ENCODE data around the gene STX19.
"Not testable (repeated sequence)": the region's sequence is repeated elsewhere in the genome, so short reads cannot be mapped to it uniquely, and the experiment has no call there.

STX19 gene, protein sequence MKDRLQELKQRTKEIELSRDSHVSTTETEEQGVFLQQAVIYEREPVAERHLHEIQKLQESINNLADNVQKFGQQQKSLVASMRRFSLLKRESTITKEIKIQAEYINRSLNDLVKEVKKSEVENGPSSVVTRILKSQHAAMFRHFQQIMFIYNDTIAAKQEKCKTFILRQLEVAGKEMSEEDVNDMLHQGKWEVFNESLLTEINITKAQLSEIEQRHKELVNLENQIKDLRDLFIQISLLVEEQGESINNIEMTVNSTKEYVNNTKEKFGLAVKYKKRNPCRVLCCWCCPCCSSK

DNA sequence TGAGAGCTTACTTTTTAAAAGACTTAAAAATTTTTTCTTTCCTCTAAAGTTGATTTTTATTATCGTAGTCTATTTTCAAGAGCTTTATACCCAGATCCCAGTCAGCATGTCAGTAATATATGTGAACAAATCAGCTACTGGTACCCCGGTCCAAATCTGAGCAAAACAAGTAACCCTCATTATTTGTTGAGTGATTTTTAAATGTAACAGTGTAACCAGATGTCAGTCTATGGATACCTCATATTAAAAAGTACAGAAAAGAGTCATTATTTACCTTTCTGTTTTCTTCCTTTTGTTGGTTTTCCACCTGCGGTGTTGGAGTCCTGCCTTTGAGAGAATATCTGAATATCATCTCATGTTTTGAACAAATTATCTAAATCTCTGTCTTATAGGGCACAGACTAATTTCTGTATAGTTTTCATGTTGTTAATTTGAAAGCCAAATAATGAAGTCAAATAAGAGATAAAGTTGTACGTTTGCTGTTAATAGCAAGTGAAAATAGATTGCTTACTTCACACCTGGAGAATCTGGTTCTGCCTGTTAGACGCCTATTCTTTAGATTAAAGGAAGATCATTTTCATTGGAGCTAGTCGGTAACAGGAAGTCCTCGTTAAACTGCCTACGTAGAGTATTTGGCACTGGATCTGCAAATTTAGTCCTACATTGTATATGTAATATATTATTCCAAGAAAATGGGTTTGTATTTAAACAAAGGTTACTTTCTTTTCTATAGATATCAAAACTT lies at the start of gene STX19:
Gene STX19, minus strand, starts transcription at position 505 of the 745 bp plus-strand sequence. CDS start 13,328 bp downstream, outside the sequence.
- DNase-seq (ENCODE audit: low spot score): no peak

DNA sequence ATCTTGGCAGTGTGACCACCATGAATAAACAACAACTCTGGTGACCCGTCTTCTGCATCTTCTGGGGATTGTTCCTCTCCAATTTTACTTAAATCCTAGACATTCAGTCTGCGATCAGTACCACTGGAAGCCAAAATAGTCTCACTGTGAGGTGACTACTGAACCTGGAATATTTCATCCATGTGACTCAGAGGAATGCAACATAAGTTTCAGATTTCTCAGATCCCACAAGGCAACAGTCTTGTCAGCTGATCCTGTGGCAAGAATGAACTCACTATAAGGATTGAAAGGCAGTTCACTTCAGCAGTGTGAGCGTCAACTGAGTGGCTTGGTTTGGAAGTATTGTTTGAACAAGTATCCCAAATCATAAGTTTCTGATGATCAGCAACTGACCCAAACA lies 47.7 kb upstream of the STX19 start:
- DNase-seq (ENCODE audit: low spot score): no peak

DNA sequence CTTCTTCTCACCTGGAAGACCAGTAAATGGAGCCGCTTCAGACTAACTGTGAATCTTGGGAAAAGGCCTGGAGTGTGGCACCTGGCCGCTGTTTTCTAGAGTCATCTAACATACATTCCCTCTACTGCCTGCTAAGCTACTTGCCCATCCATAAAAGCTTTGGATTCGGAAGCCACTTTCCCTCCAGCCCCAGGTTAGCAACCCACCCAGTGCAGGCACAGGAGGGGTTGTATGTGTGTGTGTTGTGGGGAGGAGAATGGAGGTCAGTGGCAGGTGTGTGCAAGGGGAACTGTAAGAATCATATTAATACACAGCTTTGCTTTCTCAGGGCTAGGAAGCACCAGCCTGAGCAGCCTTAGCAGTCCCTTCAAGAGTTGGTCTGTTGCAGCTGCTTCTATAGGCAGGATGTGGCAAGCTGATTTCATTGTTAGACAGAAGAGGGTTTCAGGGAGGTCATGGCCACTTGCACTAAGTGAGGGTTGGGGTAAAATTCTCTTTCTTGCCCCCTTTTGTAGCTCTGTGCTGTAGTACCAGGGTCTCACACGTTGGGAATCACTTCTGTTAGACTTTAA lies 43.4 kb upstream of the STX19 start:
- no peak for DNase-seq (ENCODE audit: low spot score)

DNA sequence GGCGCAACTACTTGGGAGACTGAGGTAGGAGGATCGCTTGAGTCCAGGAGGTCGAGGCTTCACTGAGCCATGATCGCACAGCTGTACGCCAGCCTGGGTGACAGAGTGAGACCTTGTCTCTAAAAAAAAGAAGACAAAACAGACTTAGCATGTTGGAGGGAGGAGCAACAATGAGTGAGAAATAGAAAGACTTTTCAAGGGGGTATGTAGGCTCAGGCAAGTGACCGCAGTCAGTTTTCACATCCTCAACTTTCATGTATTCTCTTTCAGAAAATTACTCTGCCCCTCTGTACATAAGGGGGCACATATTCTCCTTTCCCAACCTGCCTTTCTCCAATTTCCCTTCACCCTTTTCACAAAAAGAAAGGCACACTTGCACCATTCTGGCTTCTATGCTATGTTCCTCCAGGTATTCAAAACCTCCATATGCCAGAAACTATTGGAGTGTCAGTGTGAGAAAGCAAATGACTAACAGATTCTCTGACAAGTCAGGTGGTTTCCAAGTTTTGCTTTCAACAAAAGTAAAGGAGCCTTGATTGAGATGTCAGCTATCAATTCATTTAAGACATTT lies 42.0 kb upstream of the STX19 start:
- no peak for DNase-seq (ENCODE audit: low spot score)

DNA sequence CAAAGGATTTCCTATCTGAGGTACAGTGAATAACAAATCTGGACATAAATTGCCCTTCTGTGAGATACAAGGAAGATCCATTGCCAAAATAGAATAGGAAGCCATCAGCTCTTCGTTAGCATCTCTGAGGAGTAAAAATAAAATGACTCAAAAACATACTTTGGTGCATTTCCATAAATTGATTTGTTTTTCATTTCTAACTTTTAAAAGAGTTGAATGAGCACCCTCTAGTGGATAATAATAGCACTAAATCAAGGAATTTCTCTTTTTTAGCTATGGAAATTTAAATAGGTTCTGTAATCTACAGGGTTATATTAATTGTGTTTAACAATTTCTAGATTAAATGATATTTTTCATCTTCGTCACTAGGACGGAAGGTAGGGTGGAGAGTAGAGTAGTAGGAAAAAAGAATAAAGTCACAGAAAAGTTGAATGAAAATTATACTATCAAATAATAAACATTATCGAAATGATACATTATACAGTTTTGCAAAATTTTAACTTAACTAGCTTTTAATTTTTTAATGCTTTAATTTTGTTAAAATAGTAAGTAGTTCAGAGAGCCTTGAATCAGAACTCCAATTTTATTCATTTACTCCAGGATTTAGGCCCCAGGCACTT lies 40.9 kb upstream of the STX19 start:
- peak; percentile 41 for DNase-seq (ENCODE audit: low spot score)

DNA sequence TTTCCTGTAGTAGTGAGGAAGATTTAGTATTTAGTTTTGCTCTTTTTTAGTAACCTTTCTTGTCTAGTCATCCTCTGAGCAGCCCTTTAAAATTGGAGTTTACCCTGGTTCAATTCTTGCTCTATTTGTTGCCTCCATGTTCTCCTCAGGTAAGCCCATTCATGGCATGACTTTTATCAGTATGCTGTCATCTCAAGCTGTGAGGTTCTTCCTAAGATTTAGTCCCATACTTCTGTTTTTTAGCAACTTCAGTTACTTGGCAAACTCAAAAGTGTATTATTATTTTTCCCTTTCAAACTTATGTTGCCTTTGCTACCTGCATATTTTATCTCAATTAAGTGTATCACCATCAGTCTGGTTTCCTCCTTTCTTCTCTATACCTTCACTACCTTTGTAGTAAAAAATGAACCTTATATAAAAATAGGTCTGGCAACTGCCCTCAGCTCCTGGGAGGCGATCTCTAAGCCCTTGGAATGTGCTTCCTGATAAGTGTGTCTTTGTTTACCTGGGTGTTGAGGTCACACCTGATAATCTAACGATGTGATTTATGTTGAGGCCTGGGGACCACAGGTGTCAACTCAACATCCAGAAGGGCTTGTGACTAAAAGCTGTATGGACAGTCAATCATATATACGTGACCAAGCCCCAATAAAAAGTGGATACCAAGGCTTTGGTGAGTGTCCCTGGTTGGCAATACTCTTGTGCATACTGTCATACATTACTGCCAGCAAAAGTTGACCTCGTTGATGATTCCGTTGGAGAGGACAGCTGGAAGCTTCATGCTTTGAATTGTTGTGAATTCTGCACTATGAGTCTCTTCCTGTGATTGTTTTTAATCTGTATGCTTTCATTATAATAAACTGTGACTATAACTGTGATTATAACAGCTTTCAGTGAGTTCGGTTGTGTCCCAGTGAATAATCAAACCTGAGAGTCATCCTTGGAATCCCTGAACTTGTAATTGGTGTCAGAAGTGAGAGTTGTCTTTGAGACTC lies 38.4 kb upstream of the STX19 start:
- no peak for DNase-seq (ENCODE audit: low spot score)

DNA sequence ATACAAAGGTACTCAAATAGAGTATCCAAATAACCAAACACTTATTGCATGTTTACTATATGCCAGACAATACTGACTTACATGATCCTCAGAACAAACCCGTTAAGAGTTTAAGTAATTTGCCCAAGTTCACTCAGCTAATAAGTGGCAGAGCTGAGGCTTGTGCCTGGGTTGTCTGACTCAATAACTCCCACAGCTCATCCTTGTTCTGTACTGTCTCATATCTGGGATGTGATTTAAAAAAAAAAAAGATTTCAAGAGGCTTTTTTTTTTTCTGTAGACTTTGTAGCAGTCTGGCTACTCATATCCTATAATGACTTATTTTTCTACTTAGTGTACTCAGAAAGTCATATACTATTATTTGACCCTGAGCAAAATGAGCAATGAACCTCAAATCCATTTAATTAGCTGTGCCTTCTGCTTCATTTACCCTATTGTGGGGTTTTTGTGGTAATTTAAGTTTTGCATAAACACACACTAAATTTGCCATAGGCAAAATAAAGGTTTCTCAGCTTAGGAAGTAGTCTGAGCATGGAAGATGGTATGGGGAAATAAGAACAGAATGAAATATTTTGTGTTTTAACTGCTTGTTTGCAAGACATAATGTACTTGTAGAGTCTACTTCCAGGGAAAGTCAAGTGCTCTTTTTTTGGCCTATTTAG lies 37.6 kb upstream of the STX19 start:
- DNase-seq (ENCODE audit: low spot score): no peak

DNA sequence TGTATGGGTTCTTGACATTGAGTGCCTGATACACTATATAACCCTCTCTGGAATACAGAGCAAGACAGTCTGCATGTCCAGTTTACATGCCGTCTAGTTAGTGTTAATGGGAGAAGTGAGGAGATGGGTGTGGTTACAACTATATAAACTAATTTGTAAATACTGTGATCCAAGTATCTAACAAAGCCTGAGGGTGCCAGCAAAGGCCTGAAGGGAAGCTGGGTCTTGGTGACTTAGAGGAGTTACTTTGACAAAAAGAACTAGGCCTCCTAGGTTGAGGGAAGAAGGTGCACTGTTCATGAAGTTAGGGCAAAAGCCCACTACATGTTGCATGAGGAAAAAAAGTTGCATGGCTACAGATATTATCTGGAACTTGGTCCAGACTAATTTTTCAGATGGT lies 36.7 kb upstream of the STX19 start:
- DNase-seq (ENCODE audit: low spot score): no peak

DNA sequence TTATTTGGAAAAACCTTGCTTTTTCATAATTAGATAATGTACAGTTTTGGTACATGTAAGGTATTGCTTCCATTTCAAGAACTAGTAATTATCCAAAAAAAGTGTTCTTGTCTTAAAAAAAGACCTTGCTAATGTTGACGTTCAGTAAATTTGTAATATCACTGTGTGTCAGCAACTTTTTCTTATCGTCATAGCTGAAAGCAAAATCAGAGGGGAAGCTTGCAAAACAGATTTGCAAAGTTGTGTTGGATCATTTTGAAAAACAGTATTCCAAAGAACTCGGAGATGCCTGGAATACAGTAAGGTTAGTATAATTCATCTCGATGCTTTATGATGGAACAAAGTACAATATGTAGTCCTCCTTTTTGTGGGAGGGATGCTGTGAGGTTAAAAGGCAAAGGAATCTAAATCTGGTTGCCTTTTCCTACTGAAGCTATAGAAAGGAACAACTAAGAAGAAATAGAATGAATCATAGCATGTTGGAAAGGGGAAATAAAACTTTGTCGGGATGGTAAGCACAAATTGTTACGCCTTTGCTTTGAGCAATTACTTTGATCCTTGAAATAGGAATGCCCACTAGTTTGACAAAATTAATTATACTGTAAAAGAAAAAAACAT lies 36.0 kb upstream of the STX19 start:
- no peak for DNase-seq (ENCODE audit: low spot score)

DNA sequence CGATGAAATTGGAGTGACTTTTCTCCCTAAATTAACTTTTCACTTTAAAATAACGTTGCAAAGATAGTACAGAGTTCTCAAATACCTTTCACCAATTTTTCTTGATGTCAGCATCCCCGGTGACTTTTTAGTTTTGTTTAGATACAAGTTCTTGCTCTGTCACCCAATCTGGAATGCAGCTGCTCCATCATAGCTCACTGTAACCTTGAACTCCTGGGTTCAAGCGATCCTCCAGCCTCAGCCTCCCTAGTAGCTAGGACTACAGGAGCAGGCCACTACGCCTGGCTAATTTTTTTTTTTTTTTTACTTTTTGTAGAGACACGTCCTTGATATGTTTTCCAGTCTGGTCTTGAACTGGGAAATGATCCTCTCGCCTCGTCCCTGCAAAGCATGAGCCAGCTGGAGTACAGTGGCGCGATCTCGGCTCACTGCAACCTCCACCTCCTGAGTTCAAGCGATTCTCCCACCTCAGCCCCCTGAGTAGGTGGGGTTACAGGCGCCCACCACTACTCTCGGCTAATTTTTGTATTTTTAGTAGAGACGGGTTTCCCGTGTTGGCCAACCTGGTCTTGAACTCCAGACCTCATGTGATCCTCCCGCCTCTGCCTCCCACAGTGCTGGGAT lies 35.2 kb upstream of the STX19 start:
- DNase-seq (ENCODE audit: low spot score): no peak

DNA sequence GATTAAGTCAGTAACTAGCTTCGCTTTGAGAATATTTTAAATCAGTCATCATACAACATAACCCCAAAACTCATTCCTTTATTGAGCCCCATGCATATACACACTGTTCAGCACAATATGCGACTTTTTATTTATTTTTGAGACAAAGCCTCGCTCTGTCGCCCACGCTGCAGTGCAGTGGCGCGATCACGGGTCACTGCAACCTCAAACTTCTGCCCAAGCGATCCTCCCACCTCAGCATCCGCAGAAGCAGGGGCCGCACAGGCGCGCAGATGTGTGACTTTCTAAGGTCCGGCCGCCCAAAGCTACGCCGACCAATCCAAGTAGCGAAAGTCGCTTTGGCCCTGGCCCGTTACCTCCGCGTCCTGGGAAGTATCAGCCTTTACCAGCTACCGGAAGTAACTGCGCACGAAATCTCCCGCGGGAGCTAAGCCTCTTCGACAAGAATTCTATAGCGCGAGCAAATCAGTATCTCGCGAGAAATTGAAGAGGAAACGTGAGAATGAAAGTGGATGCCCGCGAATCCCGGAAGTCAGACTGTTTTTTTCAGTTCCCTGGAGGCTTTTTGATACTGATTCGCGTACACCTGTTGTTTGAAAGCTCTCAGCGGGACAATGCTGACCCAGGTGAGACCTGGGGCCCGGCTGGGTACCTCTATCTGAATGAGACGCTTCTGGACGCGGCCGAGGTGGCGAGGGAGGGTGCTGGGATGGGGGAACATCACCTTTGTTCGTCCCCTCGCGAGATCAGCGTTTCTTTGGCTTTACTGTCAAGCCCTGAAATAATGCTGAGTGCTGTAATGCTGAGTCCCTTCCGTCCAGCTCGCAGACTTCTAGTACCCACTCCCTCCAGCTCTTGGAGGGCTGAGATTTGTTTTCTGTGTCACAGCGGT lies 34.4 kb upstream of the STX19 start, which contains the start of the genes DHFR2 and NSUN3:
Gene DHFR2, minus strand, starts transcription at position 404 of the 892 bp plus-strand sequence. CDS start 1,405 bp downstream, outside the sequence.
Gene NSUN3, plus strand, starts transcription at position 549 of the 892 bp plus-strand sequence. Its CDS starts 66 bp downstream, at position 615.
- DNase-seq (ENCODE audit: low spot score): peak; percentile 96

DNA sequence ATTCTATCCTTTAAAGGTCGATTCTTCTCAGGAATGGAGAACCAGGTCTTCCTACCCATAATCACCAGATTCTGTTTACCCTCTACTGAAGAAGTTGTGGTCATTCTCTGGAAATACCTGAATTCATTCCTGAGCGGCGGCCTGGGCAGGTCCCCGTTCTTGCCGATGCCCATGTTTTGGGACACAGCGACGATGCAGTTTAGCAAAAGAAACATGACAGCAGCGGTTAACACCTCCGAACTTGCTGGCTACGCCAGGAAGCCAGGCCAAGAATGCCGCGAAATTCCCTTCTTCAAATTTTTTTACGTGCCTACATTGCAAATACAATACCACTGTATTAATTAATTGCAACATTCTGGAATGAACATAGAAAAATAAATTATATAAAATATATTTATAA lies 32.9 kb upstream of the STX19 start:
- DNase-seq (ENCODE audit: low spot score): no peak

DNA sequence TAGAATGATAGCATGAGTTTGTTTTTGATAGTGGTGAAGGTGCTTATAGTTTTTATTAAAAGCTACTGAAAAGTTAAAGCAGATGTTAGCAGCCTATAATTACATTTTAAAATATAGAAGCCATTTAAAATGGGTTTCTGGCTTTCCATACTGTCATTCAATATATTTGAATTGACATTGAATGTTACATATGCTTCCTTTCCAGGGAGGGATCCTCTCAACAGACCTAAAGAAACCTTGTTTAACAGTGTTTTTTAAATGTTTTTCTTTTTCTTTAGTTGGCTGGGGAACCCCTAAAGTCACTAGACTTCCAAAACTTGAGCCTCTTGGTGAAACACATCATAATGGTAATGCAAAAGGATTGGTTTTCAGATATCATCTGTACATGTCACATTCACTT lies 22.1 kb upstream of the STX19 start:
- no peak for DNase-seq (ENCODE audit: low spot score)

DNA sequence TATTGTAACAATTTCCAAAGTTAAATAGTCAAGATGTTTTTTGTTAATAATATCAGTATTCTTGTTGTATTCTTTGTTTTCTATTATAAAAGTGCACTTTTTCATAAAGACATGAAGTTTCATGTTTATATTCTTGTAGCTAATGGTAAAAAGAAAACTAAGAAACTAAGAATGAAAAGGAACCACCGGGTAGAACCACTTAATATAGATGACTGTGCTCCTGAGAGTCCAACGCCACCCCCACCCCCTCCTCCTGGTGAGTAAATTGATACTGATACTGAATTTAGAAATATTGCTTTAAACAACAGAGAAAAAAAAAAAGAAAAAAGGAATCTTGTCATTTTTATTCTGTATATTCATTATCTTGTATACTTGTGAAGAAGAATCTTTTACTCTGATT lies 20.9 kb upstream of the STX19 start:
- DNase-seq (ENCODE audit: low spot score): no peak

DNA sequence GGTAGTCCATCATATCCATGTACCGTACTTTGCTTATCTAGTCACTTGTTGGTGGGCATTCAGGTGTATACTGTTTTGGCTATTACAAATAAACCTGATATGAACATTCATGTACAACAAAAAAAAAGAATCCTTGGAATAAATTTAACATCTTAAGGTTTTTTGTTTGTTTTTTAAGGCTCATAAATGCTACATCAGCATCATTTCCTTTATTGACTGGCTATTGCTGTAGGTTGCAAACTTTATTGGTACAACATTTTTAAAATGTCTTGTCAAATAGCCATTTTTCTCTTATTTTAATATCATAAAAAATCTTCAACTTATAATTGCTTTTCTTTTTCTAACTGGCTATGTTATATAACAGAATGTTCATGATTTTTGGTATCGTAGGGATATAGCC lies 18.1 kb upstream of the STX19 start:
- no peak for DNase-seq (ENCODE audit: low spot score)

DNA sequence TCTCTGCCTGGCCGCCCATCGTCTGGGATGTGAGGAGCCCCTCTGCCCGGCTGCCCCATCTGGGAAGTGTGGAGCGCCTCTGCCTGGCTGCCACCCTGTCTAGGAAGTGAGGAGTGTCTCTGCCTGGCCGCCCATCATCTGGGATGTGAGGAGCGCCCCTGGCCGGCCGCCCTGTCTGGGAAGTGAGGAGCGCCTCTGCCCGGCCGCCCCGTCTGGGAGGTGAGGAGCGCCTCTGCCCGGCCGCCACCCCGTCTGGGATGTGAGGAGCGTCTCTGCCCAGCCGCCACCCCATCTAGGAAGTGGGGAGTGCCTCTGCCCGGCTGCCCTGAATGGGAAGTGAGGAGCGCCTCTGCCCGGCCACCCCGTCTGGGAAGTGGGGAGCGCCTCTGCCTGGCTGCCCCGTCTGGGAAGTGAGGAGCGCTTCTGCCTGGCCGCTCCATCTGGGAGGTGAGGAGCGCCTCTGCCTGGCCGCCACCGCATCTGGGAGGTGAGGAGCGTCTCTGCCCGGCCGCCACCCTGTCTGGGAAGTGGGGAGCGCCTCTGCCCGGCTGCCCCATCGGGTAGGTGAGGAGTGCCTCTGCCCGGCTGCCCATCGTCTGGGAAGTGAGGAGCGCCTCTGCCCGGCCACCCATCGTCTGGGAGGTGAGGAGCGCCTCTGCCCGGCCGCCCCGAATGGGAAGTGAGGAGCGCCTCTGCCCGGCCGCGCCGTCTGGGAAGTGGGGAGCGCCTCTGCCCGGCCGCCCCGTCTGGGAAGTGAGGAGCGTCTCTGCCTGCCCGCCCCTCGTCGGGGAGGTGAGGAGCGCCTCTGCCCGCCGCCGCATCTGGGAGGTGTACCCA lies 15.9 kb upstream of the STX19 start:
- DNase-seq (ENCODE audit: low spot score): not testable (repeated sequence)

DNA sequence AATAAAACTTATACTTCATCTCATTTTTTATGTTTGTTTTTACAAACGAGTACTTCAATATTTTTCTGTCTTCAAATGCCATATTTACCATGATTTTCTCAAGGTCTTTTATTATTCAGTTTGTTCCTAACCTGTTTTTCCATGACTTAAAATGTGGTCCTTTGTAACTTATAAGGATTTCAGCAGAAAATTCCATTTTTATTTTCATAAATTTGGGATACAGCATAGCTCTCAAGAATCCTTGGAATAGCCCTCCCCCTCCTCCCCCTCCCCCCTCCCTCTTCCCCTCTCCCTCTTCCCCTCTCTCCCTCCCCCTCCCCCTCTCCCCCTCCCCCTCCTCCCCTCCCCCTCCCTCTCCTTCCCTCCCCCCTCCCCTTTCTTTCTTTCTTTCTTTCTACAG lies 14.9 kb upstream of the STX19 start:
- no peak for DNase-seq (ENCODE audit: low spot score)

All from COLO829 (cell line).